Liver (tissue), 9 donors: Measurements from ENCODE around the gene EIF4H. TPM values are rescaled to one million over a fixed set of nuclear protein-coding genes. Genes with fewer than 3 reads are reported as not detected.

Source experiments
- DNase-seq: peaks from one replicate; pipeline ENCODE4 v3.0.0-alpha.2; 2017; ENCODE audit warnings: low spot score
- H3K27ac ChIP-seq, 2 donors: one replicate each; pipeline ENCODE4 v1.7.0; 2013; ENCODE audit warnings: inconsistent platforms in 2 of 2, low read length in 2 of 2, control low read depth in 1 of 2, low read depth in 1 of 2, mild to moderate bottlenecking in 1 of 2
- H3K27me3 ChIP-seq, 4 donors: one replicate each; pipeline versions ENCODE4 v1.6.1 to v1.7.0; 2013; ENCODE audit warnings: low read length in 3 of 4, inconsistent platforms in 1 of 4, mild to moderate bottlenecking in 1 of 4, moderate library complexity in 1 of 4; ENCODE audit not compliant: control insufficient read depth in 4 of 4, insufficient read depth in 4 of 4
- H3K36me3 ChIP-seq, 4 donors: one replicate each; pipeline versions ENCODE4 v1.6.1 to v1.7.0; 2013; ENCODE audit warnings: low read length in 3 of 4, mild to moderate bottlenecking in 3 of 4, low read depth in 1 of 4, moderate library complexity in 1 of 4; ENCODE audit not compliant: control insufficient read depth in 4 of 4, insufficient read depth in 3 of 4
- H3K4me1 ChIP-seq, 4 donors: one replicate each; pipeline versions ENCODE4 v1.6.1 to v1.7.0; 2013; ENCODE audit warnings: low read length in 3 of 4, mild to moderate bottlenecking in 3 of 4, moderate library complexity in 1 of 4; ENCODE audit not compliant: control insufficient read depth in 4 of 4, insufficient read depth in 4 of 4
- H3K4me3 ChIP-seq, 3 donors: one replicate each; pipeline versions ENCODE4 v1.6.1 to v1.7.0; 2013; ENCODE audit warnings: low read length in 3 of 3, control low read depth in 1 of 3, low read depth in 1 of 3, mild to moderate bottlenecking in 1 of 3
- H3K9ac ChIP-seq, 2 donors: one replicate each; pipeline ENCODE4 v1.7.0; 2013; ENCODE audit warnings: low read length in 2 of 2, mild to moderate bottlenecking in 2 of 2, moderate library complexity in 2 of 2, control low read depth in 1 of 2, low read depth in 1 of 2
- H3K9me3 ChIP-seq, 4 donors: one replicate each; pipeline versions ENCODE4 v1.6.1 to v1.7.0; 2013; ENCODE audit warnings: low read length in 3 of 4; ENCODE audit not compliant: control insufficient read depth in 4 of 4
- CTCF ChIP-seq: fragments of 150-350 bp; IDR thresholded peaks from 2 replicates; pipeline ENCODE4 v1.5.1; 2017; ENCODE audit warnings: improper control_type of control experiment, low read depth, low read length; ENCODE audit not compliant: missing input control
- EGR1 ChIP-seq, 2 donors: IDR thresholded peaks; 2 replicates each; pipeline ENCODE4 v1.6.1; 2016 to 2018; ENCODE audit warnings: antibody characterized with exemption in 2 of 2, low read depth in 2 of 2
- FOXA1 ChIP-seq: IDR thresholded peaks from 2 replicates; pipeline ENCODE4 v1.6.1; 2016; ENCODE audit warnings: antibody characterized with exemption
- FOXA2 ChIP-seq: IDR thresholded peaks from 2 replicates; pipeline ENCODE4 v1.6.1; 2016; ENCODE audit warnings: antibody characterized with exemption
- GABPA ChIP-seq, 2 donors: IDR thresholded peaks in 1 of 2; conservative IDR thresholded peaks in 1 of 2; 2 replicates each; pipeline ENCODE4 v1.6.1; 2016; ENCODE audit warnings: antibody characterized with exemption in 2 of 2, mild to moderate bottlenecking in 1 of 2, moderate library complexity in 1 of 2
- HNF4A ChIP-seq, 2 donors: conservative IDR thresholded peaks; 2 replicates each; pipeline ENCODE4 v1.6.1; 2016; ENCODE audit warnings: antibody characterized with exemption in 2 of 2, mild to moderate bottlenecking in 2 of 2
- HNF4G ChIP-seq: IDR thresholded peaks from 2 replicates; pipeline ENCODE4 v1.6.1; 2016; ENCODE audit warnings: antibody characterized with exemption
- JUND ChIP-seq, 2 donors: IDR thresholded peaks; 2 replicates each; pipeline ENCODE4 v1.6.1; 2016; ENCODE audit warnings: antibody characterized with exemption in 2 of 2
- MAX ChIP-seq: IDR thresholded peaks from 2 replicates; pipeline ENCODE4 v1.6.1; 2016; ENCODE audit warnings: antibody characterized with exemption
- NR2F2 ChIP-seq: IDR thresholded peaks from 2 replicates; pipeline ENCODE4 v1.6.1; 2016; ENCODE audit warnings: antibody characterized with exemption
- RAD21 ChIP-seq, 2 donors: IDR thresholded peaks; 2 replicates each; pipeline ENCODE4 v1.6.1; 2016; ENCODE audit warnings: antibody characterized with exemption in 2 of 2, mild to moderate bottlenecking in 2 of 2
- REST ChIP-seq: IDR thresholded peaks from 2 replicates; pipeline ENCODE4 v1.6.1; 2016; ENCODE audit warnings: antibody characterized with exemption, mild to moderate bottlenecking
- SP1 ChIP-seq: IDR thresholded peaks from 2 replicates; pipeline ENCODE4 v1.6.1; 2018; ENCODE audit warnings: antibody characterized with exemption, mild to moderate bottlenecking
- YY1 ChIP-seq: IDR thresholded peaks from 2 replicates; pipeline ENCODE4 v1.6.1; 2016; ENCODE audit warnings: antibody characterized with exemption, mild to moderate bottlenecking
- WGBS: extraction: QIAGEN DNeasy Blood & Tissue Kit; methylation state at CpG from one replicate; pipeline ENCODE4 v1.1.7; 2013; 5-methylcytosine and 5-hydroxymethylcytosine counted together
- polyA plus RNA-seq, 2 donors: library from polyadenylated mRNA; stranded (reverse) in 1 of 2; unstranded in 1 of 2; fragments of 200-250 nt in 1 of 2; fragments of >200 nt in 1 of 2; fragmentation: Nextera tagmentation in 1 of 2; extraction: Ambion mirVana in 1 of 2; gene quantifications; one replicate each; pipeline versions ENCODE4 v1.2.1 to v1.2.3, GENCODE V29; 2013 to 2015
- total RNA-seq, 2 donors: library from RNA; depleted of rRNA; stranded (reverse); fragments of >200 nt; gene quantifications; one replicate each; pipeline ENCODE4 v1.2.3, GENCODE V29; 2014
- TF ChIP-seq, protein P1 (sequence below): IDR thresholded peaks from 2 replicates; pipeline ENCODE4 v1.6.1; 2016; ENCODE audit warnings: antibody characterized with exemption
- donor health status: healthy.
- donor health status: healthy.
- donor health status: healthy.
- donor health status: healthy.
- donor health status: healthy.

EIF4H gene
- total and polyA plus RNA-seq, 4 donors = 81.6 to 166 (median 152) TPM

- TF ChIP-seq FOXA2 (no peak), YY1 (no peak), REST (no peak), RAD21 (IDR thresholded peaks at IDR 0.05) (no peak), JUND (IDR thresholded peaks at IDR 0.05) (no peak), CTCF (no peak), GABPA (IDR thresholded peaks at IDR 0.05 in 1 of 2, conservative IDR thresholded peaks at IDR 0.05 in 1 of 2) (no peak), SP1 (no peak), NR2F2 (no peak), FOXA1 (no peak), MAX (no peak), EGR1 (IDR thresholded peaks at IDR 0.05; ENCODE audit: low read depth in 2 of 2) (no peak), HNF4G (no peak)
- TF ChIP-seq, protein P1, sequence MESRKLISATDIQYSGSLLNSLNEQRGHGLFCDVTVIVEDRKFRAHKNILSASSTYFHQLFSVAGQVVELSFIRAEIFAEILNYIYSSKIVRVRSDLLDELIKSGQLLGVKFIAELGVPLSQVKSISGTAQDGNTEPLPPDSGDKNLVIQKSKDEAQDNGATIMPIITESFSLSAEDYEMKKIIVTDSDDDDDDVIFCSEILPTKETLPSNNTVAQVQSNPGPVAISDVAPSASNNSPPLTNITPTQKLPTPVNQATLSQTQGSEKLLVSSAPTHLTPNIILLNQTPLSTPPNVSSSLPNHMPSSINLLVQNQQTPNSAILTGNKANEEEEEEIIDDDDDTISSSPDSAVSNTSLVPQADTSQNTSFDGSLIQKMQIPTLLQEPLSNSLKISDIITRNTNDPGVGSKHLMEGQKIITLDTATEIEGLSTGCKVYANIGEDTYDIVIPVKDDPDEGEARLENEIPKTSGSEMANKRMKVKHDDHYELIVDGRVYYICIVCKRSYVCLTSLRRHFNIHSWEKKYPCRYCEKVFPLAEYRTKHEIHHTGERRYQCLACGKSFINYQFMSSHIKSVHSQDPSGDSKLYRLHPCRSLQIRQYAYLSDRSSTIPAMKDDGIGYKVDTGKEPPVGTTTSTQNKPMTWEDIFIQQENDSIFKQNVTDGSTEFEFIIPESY = no peak
- no peak for DNase-seq
- Histone ChIP-seq H3K36me3 (no peaks in the 10 kb centered on the region), H3K9ac (no peak overlapping the region), H3K4me1 (no peaks in the 10 kb centered on the region), H3K27ac (no peak overlapping the region), H3K9me3 (no peaks in the 10 kb centered on the region), H3K27me3 (no peaks in the 10 kb centered on the region), H3K4me3 (no peak overlapping the region)
- whole genome bisulfite sequencing = 65% methylated on average over 2 of the region's 2 CpGs
These were observed 44.3 kb upstream of the EIF4H start for GRCh38 chr7:74129887-74130286.

- DNase-seq = no peak
- Histone ChIP-seq H3K4me1 (no peaks in the 10 kb centered on the region), H3K9ac (no peak overlapping the region), H3K27me3 (no peaks in the 10 kb centered on the region), H3K9me3 (no peaks in the 10 kb centered on the region), H3K4me3 (no peak overlapping the region), H3K36me3 (no peaks in the 10 kb centered on the region), H3K27ac (no peak overlapping the region)
- TF ChIP-seq CTCF (no peak), FOXA2 (no peak), HNF4A (conservative IDR thresholded peaks at IDR 0.05) (no peak), MAX (no peak)
- TF ChIP-seq, protein P1 = no peak
- WGBS = 83% methylated on average over 4 of the region's 4 CpGs
These were observed 43.6 kb upstream of the EIF4H start for GRCh38 chr7:74130518-74130917.
